Testis (tissue), 2 donors: ENCODE measurements around the gene TRAP1.

ENCODE experiments used
- CTCF ChIP-seq, 3 experiments: fragments of 450-650 bp in 2 of 3; fragments of 200-600 bp in 1 of 3; sonication (generic) in 1 of 3; IDR thresholded peaks; one replicate each; pipeline ENCODE4 v1.5.1; 2016 to 2019; ENCODE audit warnings: antibody characterized with exemption in 3 of 3, mild to moderate bottlenecking in 2 of 3, moderate library complexity in 1 of 3
- POLR2A ChIP-seq: fragments of 450-650 bp; IDR thresholded peaks from one replicate; pipeline ENCODE4 v1.6.1; 2017; ENCODE audit warnings: antibody characterized with exemption, mild to moderate bottlenecking, moderate library complexity

GRCh38 chr16:3677994-3678393 lies 39.3 kb downstream of the TRAP1 start:
- TF ChIP-seq CTCF (IDR thresholded peaks at IDR 0.05) (no peak), POLR2A (no peak)
